ENCODE measurements around the gene SNTG2. TPM values are rescaled to one million over a fixed set of nuclear protein-coding genes. Genes with fewer than 3 reads are reported as not detected.

The SNTG2 gene
- total RNA-seq, 2 donors from 2014 or later: 2.4 TPM; not detected in 1

DNA sequence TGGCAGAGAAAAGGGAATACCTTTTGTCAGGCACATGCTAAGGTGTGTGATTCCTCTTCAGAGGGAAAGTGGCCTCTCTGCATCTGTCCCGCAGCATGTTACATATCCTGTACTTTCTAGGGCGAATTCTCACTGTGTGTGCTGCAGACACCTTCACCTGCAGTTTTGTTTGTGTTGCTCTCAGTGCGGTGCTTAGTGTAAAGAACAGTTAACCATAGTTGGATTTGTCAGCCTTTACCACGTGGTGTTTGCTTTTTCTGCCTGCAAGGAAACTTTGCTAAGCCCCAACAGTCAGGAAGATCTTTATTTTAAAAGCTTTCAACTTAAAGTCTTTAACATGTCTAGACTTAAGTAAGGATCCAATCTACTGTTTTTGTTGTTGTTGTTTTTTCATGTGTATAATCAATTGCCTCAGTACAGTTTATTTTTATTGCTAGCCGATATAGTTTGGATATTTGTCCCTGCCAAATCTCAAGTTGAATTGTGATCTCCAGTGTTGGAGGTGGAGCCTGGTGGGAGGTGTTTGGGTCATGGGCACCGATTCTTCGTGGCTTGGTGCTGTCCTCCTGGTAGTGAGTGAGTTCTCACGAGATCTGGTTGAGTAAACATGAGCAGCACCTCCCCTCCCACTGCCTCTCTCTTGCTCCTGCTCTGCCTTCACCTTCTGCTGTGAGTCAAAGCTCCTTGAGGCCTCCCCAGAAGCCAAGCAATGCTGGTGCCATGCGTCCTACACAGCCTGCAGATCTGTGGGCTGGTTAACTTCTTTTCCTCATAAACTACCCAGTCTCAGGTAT, 90.6 kb downstream of the SNTG2 start:
- TF ChIP-seq, protein P1, sequence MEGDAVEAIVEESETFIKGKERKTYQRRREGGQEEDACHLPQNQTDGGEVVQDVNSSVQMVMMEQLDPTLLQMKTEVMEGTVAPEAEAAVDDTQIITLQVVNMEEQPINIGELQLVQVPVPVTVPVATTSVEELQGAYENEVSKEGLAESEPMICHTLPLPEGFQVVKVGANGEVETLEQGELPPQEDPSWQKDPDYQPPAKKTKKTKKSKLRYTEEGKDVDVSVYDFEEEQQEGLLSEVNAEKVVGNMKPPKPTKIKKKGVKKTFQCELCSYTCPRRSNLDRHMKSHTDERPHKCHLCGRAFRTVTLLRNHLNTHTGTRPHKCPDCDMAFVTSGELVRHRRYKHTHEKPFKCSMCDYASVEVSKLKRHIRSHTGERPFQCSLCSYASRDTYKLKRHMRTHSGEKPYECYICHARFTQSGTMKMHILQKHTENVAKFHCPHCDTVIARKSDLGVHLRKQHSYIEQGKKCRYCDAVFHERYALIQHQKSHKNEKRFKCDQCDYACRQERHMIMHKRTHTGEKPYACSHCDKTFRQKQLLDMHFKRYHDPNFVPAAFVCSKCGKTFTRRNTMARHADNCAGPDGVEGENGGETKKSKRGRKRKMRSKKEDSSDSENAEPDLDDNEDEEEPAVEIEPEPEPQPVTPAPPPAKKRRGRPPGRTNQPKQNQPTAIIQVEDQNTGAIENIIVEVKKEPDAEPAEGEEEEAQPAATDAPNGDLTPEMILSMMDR (IDR thresholded peaks at IDR 0.05): no peak
- Histone ChIP-seq H3K4me1 (no peaks in the 10 kb centered on the region), H3K27ac (no peak overlapping the region), H3K36me3 (no peaks in the 10 kb centered on the region), H3K9me3 (peaks cover 0 to 20% of the 10 kb centered on the region in 2 donors), H3K27me3 (no peaks in the 10 kb centered on the region), H3K4me3 (no peak overlapping the region)
- DNase-seq (ENCODE audit: low spot score): no peak

GRCh38 chr2:1045109-1045508, 94.5 kb downstream of the SNTG2 start:
- no peaks in the 10 kb centered on the region for H3K27me3 ChIP-seq
- H3K4me1 ChIP-seq: no peaks in the 10 kb centered on the region
- DNase-seq (ENCODE audit: low spot score): no peak
- H3K9me3 ChIP-seq: peaks cover 0 to 24% of the 10 kb centered on the region in 2 donors
- TF ChIP-seq, protein P1 (IDR thresholded peaks at IDR 0.05): no peak
- no peak overlapping the region for H3K27ac ChIP-seq
- no peak overlapping the region for H3K4me3 ChIP-seq
- H3K36me3 ChIP-seq: no peaks in the 10 kb centered on the region

GRCh38 chr2:1046067-1046466, 95.4 kb downstream of the SNTG2 start:
- no peak overlapping the region for H3K27ac ChIP-seq
- TF ChIP-seq, protein P1 (IDR thresholded peaks at IDR 0.05): no peak
- no peaks in the 10 kb centered on the region for H3K27me3 ChIP-seq
- no peak for DNase-seq (ENCODE audit: low spot score)
- H3K4me3 ChIP-seq: no peak overlapping the region
- H3K9me3 ChIP-seq: peaks cover 0 to 24% of the 10 kb centered on the region in 2 donors
- no peaks in the 10 kb centered on the region for H3K36me3 ChIP-seq
- no peaks in the 10 kb centered on the region for H3K4me1 ChIP-seq

- TF ChIP-seq, protein P1 (IDR thresholded peaks at IDR 0.05): no peak
- no peak overlapping the region for H3K4me3 ChIP-seq
- H3K36me3 ChIP-seq: no peaks in the 10 kb centered on the region
- H3K4me1 ChIP-seq: no peaks in the 10 kb centered on the region
- no peak overlapping the region for H3K27ac ChIP-seq
- no peaks in the 10 kb centered on the region for H3K27me3 ChIP-seq
- peaks cover 0 to 24% of the 10 kb centered on the region in 2 donors for H3K9me3 ChIP-seq
- no peak for DNase-seq (ENCODE audit: low spot score)
These were observed 96.8 kb downstream of the SNTG2 start for GRCh38 chr2:1047485-1047884.

- Histone ChIP-seq H3K27ac (no peak overlapping the region), H3K36me3 (no peaks in the 10 kb centered on the region), H3K9me3 (peaks cover 0 to 11% of the 10 kb centered on the region in 2 donors), H3K4me3 (no peak overlapping the region), H3K27me3 (no peaks in the 10 kb centered on the region), H3K4me1 (no peaks in the 10 kb centered on the region)
- DNase-seq (ENCODE audit: low spot score): no peak
- TF ChIP-seq, protein P1 (IDR thresholded peaks at IDR 0.05): no peak
These were observed 99.0 kb downstream of the SNTG2 start for GRCh38 chr2:1049691-1050090.
